Large intestine (tissue), 3 donors: ENCODE measurements around the gene PLEKHA6. TPM values are rescaled to one million over a fixed set of nuclear protein-coding genes. Genes with fewer than 3 reads are reported as not detected.

Experiments
- DNase-seq, 2 donors: peaks; one replicate each; pipeline versions ENCODE4 v3.0.0 to v3.0.0-alpha.2; 2013
- H3K27ac ChIP-seq: one replicate; pipeline ENCODE4 v1.5.1; 2013; ENCODE audit warnings: low read length
- H3K27me3 ChIP-seq: 2 replicates; pipeline ENCODE4 v1.6.1; 2013; ENCODE audit warnings: low read length; ENCODE audit not compliant: control insufficient read depth, insufficient read depth
- H3K36me3 ChIP-seq: 2 replicates; pipeline ENCODE4 v1.6.1; 2013; ENCODE audit warnings: low read length; ENCODE audit not compliant: control insufficient read depth, insufficient read depth
- H3K4me1 ChIP-seq: one replicate; pipeline ENCODE4 v1.6.1; 2013; ENCODE audit warnings: low read length; ENCODE audit not compliant: control insufficient read depth, insufficient read depth
- H3K4me3 ChIP-seq: one replicate; pipeline ENCODE4 v1.5.1; 2013; ENCODE audit warnings: low read length
- H3K9me3 ChIP-seq: one replicate; pipeline ENCODE4 v1.6.1; 2013; ENCODE audit warnings: mild to moderate bottlenecking, low read depth, low read length, moderate library complexity; ENCODE audit not compliant: control insufficient read depth
- WGBS: methylation state at CpG from one replicate; pipeline ENCODE4 v1.1.5; 2013; ENCODE audit warnings: low lambda C conversion rate; ENCODE audit not compliant: insufficient coverage; 5-methylcytosine and 5-hydroxymethylcytosine counted together
- polyA plus RNA-seq: library from polyadenylated mRNA; unstranded; fragments of 120-200 nt; gene quantifications from one replicate; pipeline ENCODE4 v1.2.1, GENCODE V29; 2013

The PLEKHA6 gene
- polyA plus RNA-seq, 1 donor, result 59.3 TPM

GRCh38 chr1:204366759-204367158 is 7.0 kb upstream of the PLEKHA6 start:
- peaks cover 49% of the 10 kb centered on the region for H3K36me3 ChIP-seq
- no CpG with 5 or more reads among the region's 7 CpGs for WGBS
- DNase-seq, result no peak

GRCh38 chr1:204363335-204364114 is 3.8 kb upstream of the PLEKHA6 start:
- 0% methylated on average over 2 of the region's 27 CpGs for WGBS
- Histone ChIP-seq H3K4me1 (peaks cover 47% of the 10 kb centered on the region), H3K27me3 (no peaks in the 10 kb centered on the region), H3K9me3 (no peaks in the 10 kb centered on the region), H3K27ac (peak overlapping the region; percentile 86), H3K36me3 (peaks cover 24% of the 10 kb centered on the region), H3K4me3 (peak overlapping the region; percentile 30)
- peak; percentile 76 to 92 for DNase-seq

More at GRCh38 chr1:204366759-204367158, 7.0 kb upstream of the PLEKHA6 start:
- no peak overlapping the region for H3K27ac ChIP-seq
- H3K27me3 ChIP-seq, result no peaks in the 10 kb centered on the region
- peaks cover 24% of the 10 kb centered on the region for H3K4me1 ChIP-seq
- no peaks in the 10 kb centered on the region for H3K9me3 ChIP-seq
- H3K4me3 ChIP-seq, result no peak overlapping the region

- peaks cover 47% of the 10 kb centered on the region for H3K4me1 ChIP-seq
- H3K27ac ChIP-seq, result peak overlapping the region; percentile 86
- no peaks in the 10 kb centered on the region for H3K27me3 ChIP-seq
- peak overlapping the region; percentile 30 for H3K4me3 ChIP-seq
- DNase-seq, result no peak
- H3K36me3 ChIP-seq, result peaks cover 18% of the 10 kb centered on the region
- no CpG with 5 or more reads among the region's 11 CpGs for WGBS
- H3K9me3 ChIP-seq, result no peaks in the 10 kb centered on the region
These were observed 3.2 kb upstream of the PLEKHA6 start for GRCh38 chr1:204362984-204363334.

- Histone ChIP-seq H3K4me1 (peaks cover 47% of the 10 kb centered on the region), H3K27ac (peak overlapping the region; percentile 10), H3K9me3 (no peaks in the 10 kb centered on the region), H3K36me3 (peaks cover 9% of the 10 kb centered on the region), H3K27me3 (no peaks in the 10 kb centered on the region), H3K4me3 (no peak overlapping the region)
- DNase-seq, result no peak
- WGBS, result no CpG with 5 or more reads among the region's 10 CpGs
These were observed 2.1 kb upstream of the PLEKHA6 start for GRCh38 chr1:204361781-204362180.

GRCh38 chr1:204361341-204361771 is 1.6 kb upstream of the PLEKHA6 start:
- WGBS, result no CpG with 5 or more reads among the region's 2 CpGs
- H3K27me3 ChIP-seq, result no peaks in the 10 kb centered on the region
- no peak for DNase-seq
- H3K9me3 ChIP-seq, result no peaks in the 10 kb centered on the region
- H3K4me3 ChIP-seq, result no peak overlapping the region
- peaks cover 6% of the 10 kb centered on the region for H3K36me3 ChIP-seq
- H3K27ac ChIP-seq, result peak overlapping the region; percentile 10
- H3K4me1 ChIP-seq, result peaks cover 47% of the 10 kb centered on the region

GRCh38 chr1:204360314-204360713 is 585 bp upstream of the PLEKHA6 start:
- Histone ChIP-seq H3K4me3 (no peak overlapping the region), H3K9me3 (no peaks in the 10 kb centered on the region), H3K27me3 (no peaks in the 10 kb centered on the region), H3K36me3 (no peaks in the 10 kb centered on the region), H3K27ac (no peak overlapping the region), H3K4me1 (peaks cover 47% of the 10 kb centered on the region)
- WGBS, result no CpG with 5 or more reads among the region's 4 CpGs
- no peak for DNase-seq

- Histone ChIP-seq H3K27ac (peak overlapping the region; percentile 15), H3K4me3 (peak overlapping the region; percentile 11), H3K4me1 (peaks cover 39% of the 10 kb centered on the region), H3K27me3 (no peaks in the 10 kb centered on the region), H3K36me3 (no peaks in the 10 kb centered on the region), H3K9me3 (no peaks in the 10 kb centered on the region)
- WGBS, result no CpG with 5 or more reads among the region's 5 CpGs
- no peak for DNase-seq
These were observed 627 bp downstream of the PLEKHA6 start for GRCh38 chr1:204359131-204359473.

- no peaks in the 10 kb centered on the region for H3K36me3 ChIP-seq
- H3K4me1 ChIP-seq, result peaks cover 34% of the 10 kb centered on the region
- no peaks in the 10 kb centered on the region for H3K27me3 ChIP-seq
- WGBS, result no CpG with 5 or more reads among the region's 5 CpGs
- no peak overlapping the region for H3K4me3 ChIP-seq
- no peaks in the 10 kb centered on the region for H3K9me3 ChIP-seq
- DNase-seq, result no peak
- peak overlapping the region; percentile 12 for H3K27ac ChIP-seq
These were observed 1.1 kb downstream of the PLEKHA6 start for GRCh38 chr1:204358605-204359004.

GRCh38 chr1:204357551-204358490 is 1.9 kb downstream of the PLEKHA6 start:
- no CpG with 5 or more reads among the region's 23 CpGs for WGBS
- H3K4me1 ChIP-seq, result peaks cover 28% of the 10 kb centered on the region
- DNase-seq, result no peak
- H3K36me3 ChIP-seq, result no peaks in the 10 kb centered on the region
- peak overlapping the region; percentile 12 for H3K27ac ChIP-seq
- no peaks in the 10 kb centered on the region for H3K9me3 ChIP-seq
- no peaks in the 10 kb centered on the region for H3K27me3 ChIP-seq
- no peak overlapping the region for H3K4me3 ChIP-seq

- H3K27me3 ChIP-seq, result no peaks in the 10 kb centered on the region
- peaks cover 25% of the 10 kb centered on the region for H3K4me1 ChIP-seq
- H3K4me3 ChIP-seq, result no peak overlapping the region
- H3K36me3 ChIP-seq, result no peaks in the 10 kb centered on the region
- H3K27ac ChIP-seq, result no peak overlapping the region
- DNase-seq, result no peak
- no peaks in the 10 kb centered on the region for H3K9me3 ChIP-seq
- 100% methylated on average over 1 of the region's 4 CpGs for WGBS
These were observed 2.7 kb downstream of the PLEKHA6 start for GRCh38 chr1:204356997-204357396.
